ENCODE data around the gene ACKR1. TPM values are rescaled to one million over a fixed set of nuclear protein-coding genes. Genes with fewer than 3 reads are reported as not detected.
A peak's percentile ranks its signal among the peaks of the same experiment; 100 is the strongest.

Gene ACKR1
- total and polyA plus RNA-seq, 2 of the 13 experiments (the other 11 are each of a cell fraction or from before 2014, with no cell fraction given) = not detected

DNA sequence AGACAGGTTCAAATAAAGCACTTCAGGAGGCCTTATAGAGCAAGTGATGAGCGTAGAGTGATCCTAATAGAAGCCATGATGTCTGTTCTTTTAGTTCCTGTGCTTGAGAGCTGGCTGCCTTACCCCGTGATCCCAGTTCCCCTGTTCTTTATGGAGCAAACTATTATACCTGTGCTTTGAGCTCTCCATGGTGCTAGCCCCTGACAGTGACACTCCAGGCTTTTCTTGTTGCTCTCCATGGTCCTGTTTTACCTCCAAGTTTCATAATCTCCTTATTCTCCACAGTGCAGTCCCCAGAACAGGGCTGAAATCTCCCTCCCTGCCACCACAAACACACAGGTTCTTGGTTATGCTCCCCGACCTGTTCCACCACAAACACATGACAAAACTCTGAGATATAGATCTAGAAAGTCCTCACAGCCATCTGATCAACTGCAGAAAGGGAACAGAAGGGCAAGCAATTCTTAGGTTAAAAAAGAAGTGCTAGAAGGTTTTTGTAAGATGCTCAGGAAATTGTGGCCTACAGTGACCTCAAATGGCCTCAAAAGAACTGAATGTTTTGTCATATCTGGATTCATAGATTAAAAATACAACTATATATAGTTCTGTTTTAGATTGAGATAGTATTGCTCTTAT lies 27.3 kb upstream of the ACKR1 start (continued):
- TF ChIP-seq, protein P1, sequence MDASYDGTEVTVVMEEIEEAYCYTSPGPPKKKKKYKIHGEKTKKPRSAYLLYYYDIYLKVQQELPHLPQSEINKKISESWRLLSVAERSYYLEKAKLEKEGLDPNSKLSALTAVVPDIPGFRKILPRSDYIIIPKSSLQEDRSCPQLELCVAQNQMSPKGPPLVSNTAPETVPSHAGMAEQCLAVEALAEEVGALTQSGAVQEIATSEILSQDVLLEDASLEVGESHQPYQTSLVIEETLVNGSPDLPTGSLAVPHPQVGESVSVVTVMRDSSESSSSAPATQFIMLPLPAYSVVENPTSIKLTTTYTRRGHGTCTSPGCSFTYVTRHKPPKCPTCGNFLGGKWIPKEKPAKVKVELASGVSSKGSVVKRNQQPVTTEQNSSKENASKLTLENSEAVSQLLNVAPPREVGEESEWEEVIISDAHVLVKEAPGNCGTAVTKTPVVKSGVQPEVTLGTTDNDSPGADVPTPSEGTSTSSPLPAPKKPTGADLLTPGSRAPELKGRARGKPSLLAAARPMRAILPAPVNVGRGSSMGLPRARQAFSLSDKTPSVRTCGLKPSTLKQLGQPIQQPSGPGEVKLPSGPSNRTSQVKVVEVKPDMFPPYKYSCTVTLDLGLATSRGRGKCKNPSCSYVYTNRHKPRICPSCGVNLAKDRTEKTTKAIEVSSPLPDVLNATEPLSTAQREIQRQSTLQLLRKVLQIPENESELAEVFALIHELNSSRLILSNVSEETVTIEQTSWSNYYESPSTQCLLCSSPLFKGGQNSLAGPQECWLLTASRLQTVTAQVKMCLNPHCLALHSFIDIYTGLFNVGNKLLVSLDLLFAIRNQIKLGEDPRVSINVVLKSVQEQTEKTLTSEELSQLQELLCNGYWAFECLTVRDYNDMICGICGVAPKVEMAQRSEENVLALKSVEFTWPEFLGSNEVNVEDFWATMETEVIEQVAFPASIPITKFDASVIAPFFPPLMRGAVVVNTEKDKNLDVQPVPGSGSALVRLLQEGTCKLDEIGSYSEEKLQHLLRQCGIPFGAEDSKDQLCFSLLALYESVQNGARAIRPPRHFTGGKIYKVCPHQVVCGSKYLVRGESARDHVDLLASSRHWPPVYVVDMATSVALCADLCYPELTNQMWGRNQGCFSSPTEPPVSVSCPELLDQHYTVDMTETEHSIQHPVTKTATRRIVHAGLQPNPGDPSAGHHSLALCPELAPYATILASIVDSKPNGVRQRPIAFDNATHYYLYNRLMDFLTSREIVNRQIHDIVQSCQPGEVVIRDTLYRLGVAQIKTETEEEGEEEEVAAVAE (CRISPR knock-in tag; IDR thresholded peaks at IDR 0.05; ENCODE audit: borderline replicate concordance) = peak; percentile 97
- 0 out of 2 replicates have a peak, but pooled peaks have one; percentile 59 for TF ChIP-seq ZSCAN30 (CRISPR knock-in tag; IDR thresholded peaks at IDR 0.05)
- TF ChIP-seq ZNF337 (CRISPR knock-in tag; IDR thresholded peaks at IDR 0.05; ENCODE audit: borderline replicate concordance, low read depth) = no peak; the same call in 1 of the 2 replicates
- no peak for TF ChIP-seq MED8 (CRISPR knock-in tag; IDR thresholded peaks at IDR 0.05; ENCODE audit: insufficient replicate concordance)
- TF ChIP-seq, protein P2, sequence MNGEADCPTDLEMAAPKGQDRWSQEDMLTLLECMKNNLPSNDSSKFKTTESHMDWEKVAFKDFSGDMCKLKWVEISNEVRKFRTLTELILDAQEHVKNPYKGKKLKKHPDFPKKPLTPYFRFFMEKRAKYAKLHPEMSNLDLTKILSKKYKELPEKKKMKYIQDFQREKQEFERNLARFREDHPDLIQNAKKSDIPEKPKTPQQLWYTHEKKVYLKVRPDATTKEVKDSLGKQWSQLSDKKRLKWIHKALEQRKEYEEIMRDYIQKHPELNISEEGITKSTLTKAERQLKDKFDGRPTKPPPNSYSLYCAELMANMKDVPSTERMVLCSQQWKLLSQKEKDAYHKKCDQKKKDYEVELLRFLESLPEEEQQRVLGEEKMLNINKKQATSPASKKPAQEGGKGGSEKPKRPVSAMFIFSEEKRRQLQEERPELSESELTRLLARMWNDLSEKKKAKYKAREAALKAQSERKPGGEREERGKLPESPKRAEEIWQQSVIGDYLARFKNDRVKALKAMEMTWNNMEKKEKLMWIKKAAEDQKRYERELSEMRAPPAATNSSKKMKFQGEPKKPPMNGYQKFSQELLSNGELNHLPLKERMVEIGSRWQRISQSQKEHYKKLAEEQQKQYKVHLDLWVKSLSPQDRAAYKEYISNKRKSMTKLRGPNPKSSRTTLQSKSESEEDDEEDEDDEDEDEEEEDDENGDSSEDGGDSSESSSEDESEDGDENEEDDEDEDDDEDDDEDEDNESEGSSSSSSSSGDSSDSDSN (CRISPR knock-in tag; IDR thresholded peaks at IDR 0.05) = no peak
- peak; percentile 69; the same call in 1 of the 2 replicates for TF ChIP-seq NFE2 (CRISPR knock-in tag; IDR thresholded peaks at IDR 0.05)
- TF ChIP-seq ZNF777 (CRISPR knock-in tag; IDR thresholded peaks at IDR 0.05) = peak; percentile 76
- no peak for TF ChIP-seq CCAR2 (optimal IDR thresholded peaks at IDR 0.05; ENCODE audit: low read depth, low read length)
- no peak for TF ChIP-seq ATRX (CRISPR knock-in tag; IDR thresholded peaks at IDR 0.05; ENCODE audit: borderline replicate concordance)
- TF ChIP-seq ZNF343 (CRISPR knock-in tag; IDR thresholded peaks at IDR 0.05) = no peak
- TF ChIP-seq SIN3B (IDR thresholded peaks at IDR 0.05; ENCODE audit: low read length) = no peak
- peak; percentile 95; the same call in 1 of the 2 replicates for TF ChIP-seq RFXANK (CRISPR knock-in tag; IDR thresholded peaks at IDR 0.05)
- TF ChIP-seq ZIK1 (CRISPR knock-in tag; IDR thresholded peaks at IDR 0.05; ENCODE audit: borderline replicate concordance, low read depth) = peak; percentile 63; the same call in 1 of the 2 replicates
- TF ChIP-seq RBM39 (IDR thresholded peaks at IDR 0.05; ENCODE audit: low read depth, low read length, poor library complexity, severe bottlenecking) = no peak
- peak; percentile 84 for TF ChIP-seq MEF2D (CRISPR knock-in tag; IDR thresholded peaks at IDR 0.05)
- peak; percentile 96 for TF ChIP-seq ZNF766 (CRISPR knock-in tag; IDR thresholded peaks at IDR 0.05; ENCODE audit: borderline replicate concordance)
- peak; percentile 99 for TF ChIP-seq SATB2 (CRISPR knock-in tag; IDR thresholded peaks at IDR 0.05)
- peak; percentile 79; the same call in 1 of the 2 replicates for TF ChIP-seq ZNF484 (CRISPR knock-in tag; IDR thresholded peaks at IDR 0.05; ENCODE audit: borderline replicate concordance, low read depth)
- TF ChIP-seq ZC3H4 (CRISPR knock-in tag; IDR thresholded peaks at IDR 0.05; ENCODE audit: borderline replicate concordance) = no peak
- no peak for TF ChIP-seq RBFOX2 (IDR thresholded peaks at IDR 0.05; ENCODE audit: low read depth, low read length)
- TF ChIP-seq MZF1 (CRISPR knock-in tag; IDR thresholded peaks at IDR 0.05; ENCODE audit: borderline replicate concordance) = no peak
- TF ChIP-seq, protein P3, sequence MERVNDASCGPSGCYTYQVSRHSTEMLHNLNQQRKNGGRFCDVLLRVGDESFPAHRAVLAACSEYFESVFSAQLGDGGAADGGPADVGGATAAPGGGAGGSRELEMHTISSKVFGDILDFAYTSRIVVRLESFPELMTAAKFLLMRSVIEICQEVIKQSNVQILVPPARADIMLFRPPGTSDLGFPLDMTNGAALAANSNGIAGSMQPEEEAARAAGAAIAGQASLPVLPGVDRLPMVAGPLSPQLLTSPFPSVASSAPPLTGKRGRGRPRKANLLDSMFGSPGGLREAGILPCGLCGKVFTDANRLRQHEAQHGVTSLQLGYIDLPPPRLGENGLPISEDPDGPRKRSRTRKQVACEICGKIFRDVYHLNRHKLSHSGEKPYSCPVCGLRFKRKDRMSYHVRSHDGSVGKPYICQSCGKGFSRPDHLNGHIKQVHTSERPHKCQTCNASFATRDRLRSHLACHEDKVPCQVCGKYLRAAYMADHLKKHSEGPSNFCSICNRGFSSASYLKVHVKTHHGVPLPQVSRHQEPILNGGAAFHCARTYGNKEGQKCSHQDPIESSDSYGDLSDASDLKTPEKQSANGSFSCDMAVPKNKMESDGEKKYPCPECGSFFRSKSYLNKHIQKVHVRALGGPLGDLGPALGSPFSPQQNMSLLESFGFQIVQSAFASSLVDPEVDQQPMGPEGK (CRISPR knock-in tag; IDR thresholded peaks at IDR 0.05) = peak; percentile 75

Data from HepG2 (cell line).